Fibroblast of upper back skin (primary cell): ENCODE data around the gene ZNF827.

Experiments
- DNase-seq: peaks from one replicate; pipeline ENCODE4 v3.0.0-alpha.2; 2013

The ZNF827 gene

GRCh38 chr4:145887241-145887991 is 51.2 kb downstream of the ZNF827 start:
- DNase-seq, result peak; percentile 72

- no peak for DNase-seq
These were observed 51.8 kb downstream of the ZNF827 start for GRCh38 chr4:145886871-145887240.

DNA sequence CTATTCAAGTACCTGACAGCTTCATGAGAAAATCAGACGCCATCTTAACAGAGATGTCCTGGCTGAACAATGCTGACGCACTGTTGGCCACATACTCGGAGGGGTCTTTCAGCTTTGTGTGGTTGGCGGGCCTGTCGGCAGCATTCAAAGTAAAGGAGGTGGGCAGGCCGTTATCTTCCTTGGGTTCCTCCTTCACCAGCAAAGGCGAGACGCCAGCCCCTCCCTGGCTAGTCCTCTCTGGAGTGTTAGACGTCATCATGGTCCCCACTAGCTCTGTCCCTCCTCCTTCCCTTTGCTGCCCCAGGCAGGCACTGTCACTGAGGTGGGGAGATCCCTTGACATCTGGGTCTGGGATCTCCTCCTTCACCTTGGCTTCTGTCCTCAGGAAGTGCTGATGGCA is 53.0 kb downstream of the ZNF827 start:
- DNase-seq, result no peak

DNA sequence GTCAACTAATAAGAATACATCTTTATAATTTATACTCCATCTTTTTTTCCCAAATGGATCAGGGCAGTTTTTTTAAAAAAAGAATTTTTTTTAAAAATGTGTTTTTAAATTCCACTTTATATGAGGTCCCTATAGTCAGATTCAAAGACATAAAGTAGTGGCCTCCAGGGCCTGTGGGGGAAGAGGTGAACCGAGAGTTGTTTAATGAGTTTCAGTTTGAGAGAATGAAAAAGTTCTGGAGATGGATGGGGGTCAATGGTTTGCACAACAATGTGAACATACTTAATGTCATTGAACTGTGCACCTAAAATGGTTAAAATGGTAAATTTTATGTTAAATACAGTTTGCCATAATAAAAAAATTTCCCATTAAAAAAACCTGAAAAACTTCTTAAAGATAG is 53.8 kb downstream of the ZNF827 start:
- DNase-seq, result no peak

GRCh38 chr4:145883101-145883694 is 55.4 kb downstream of the ZNF827 start:
- DNase-seq, result no peak

DNA sequence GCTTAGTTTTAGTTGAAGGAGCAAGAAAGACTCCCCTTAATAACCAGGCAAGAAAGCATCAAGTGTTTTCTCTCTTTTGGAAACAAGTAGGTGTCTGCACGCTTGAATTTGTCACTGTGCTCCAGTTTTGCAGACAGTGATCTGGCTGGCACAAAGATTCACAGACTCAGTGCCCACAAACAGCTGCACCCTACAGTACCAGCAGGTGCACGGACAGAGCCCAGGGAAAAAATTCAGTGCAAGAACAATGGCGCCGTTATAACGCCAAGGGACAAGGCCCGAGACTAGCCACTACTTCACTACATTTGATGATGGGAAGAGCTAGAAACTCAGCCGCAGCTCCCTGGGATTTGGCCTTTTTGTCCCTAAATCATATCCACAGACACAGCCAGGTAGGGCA is 56.0 kb downstream of the ZNF827 start:
- DNase-seq, result no peak

DNA sequence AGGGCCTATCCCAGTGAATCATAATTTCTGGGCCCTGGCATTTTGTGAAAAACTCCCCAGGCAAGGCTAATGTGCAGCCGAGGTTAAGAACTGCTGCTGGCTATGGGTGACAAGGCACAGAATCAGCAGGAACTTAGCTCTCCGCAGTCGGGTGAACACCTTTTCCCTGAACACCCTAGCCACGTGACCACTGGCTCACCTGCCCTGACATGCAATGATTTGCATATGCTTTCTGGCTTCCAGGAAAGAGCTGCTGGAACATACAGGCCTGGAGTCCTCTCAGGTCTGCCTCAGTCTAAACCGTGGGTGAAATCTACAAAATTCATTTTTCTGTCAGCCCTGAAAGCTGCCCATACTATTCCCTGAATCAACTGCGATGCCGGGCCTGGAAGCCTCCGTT is 56.6 kb downstream of the ZNF827 start:
- no peak for DNase-seq

GRCh38 chr4:145881576-145881975 is 57.0 kb downstream of the ZNF827 start:
- no peak for DNase-seq

- no peak for DNase-seq
These were observed 58.2 kb downstream of the ZNF827 start for GRCh38 chr4:145880355-145880960.

DNA sequence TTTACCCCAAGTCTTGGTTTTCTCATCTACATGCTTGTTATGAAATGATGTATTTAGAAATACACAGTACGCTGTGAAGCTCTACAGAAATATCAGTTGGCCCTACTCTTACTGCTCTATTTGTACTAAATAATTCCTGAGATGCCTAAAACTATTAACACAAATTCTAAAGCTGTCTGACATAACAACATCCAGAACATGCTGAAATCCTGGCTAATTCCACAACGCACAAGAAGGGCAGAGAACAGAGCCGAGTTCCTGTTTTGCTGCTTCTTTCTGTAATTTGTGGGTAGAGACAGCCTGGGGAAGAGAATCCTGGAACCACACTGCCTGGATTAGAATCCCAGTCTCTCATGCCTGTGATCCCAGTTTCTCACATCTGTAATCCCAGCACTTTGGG is 59.0 kb downstream of the ZNF827 start:
- no peak for DNase-seq

DNA sequence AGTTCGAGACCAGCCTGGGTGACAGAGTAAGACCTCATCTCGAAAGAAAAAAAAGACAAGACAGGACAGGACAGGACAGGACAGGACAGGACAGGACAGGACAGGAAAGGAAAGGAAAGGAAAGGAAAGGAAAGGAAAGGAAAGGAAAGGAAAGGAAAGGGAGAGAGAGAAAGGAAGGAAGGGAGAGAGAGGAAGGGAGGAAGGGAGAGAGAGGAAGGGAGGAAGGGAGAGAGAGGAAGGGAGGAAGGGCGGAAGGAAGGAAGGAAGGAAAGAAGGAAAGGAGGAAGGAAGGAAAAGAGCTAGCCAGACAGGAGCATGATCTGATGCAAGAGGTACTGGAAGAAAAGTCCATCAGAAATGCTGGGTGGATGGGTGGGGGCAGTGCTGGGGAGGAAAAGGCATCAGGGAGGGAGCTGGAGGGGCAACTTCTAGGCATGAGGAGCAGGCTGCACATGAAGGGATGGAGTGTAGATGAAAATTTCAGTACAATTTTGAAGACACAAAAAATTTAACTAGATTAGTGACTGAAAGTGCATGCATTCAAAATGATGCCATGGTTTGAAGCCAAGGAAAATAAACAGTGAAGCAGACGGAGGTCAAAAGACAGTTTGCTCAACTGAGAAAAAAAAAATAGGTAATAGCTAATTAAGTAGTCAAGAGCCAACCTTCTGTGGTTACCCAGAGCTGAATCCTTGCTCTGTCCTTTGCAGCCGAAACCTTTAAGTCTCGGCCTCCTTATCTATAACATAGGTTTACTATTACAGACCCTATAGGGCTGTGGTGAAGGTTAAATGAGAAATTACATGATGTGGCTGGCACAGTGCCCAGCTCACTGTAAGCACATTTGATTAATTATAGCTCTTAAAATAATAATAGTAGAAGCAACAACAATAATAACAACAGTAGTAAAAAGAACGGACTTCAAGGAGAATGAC is 59.9 kb downstream of the ZNF827 start:
- DNase-seq, result peak; percentile 39

- no peak for DNase-seq
These were observed 62.0 kb downstream of the ZNF827 start for GRCh38 chr4:145876531-145877180.

DNA sequence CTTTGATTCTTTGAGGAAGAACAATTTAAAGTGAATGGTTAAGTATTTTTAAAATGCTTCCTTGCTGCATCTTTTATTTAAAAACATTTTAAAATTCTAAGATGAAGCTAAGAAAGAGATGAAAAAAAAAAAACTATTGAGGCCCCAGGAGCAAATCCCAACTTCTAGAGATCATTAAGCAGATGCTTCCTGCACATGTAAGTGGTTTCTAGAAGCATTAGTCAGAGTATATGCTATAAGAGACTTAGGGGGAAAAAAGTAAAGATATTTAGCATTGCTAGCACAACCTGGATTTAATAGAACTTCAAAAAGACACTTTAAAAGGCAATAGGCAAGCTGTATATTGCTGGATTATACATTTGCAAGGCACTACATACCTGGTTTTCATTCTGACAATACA is 64.7 kb downstream of the ZNF827 start:
- no peak for DNase-seq

DNA sequence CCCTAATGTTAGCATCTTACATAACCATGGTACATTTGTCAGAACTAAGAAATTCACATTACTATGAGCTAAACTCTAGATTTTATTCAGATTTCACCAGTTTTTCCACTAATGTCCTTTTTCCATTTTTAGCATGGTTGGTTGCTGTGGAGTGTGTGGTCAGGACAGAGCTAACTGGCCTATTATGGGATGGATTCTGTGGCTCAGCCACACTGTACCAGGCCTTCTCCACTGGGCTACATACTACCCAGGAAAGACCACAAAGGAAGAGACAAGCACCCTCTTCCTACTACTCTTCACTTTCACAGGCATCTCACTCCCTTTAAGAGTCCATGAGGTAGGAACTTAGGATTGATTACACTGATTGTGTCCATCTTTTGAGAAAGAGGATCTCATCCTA is 67.4 kb downstream of the ZNF827 start:
- no peak for DNase-seq

GRCh38 chr4:145870155-145871020 is 68.2 kb downstream of the ZNF827 start:
- no peak for DNase-seq

GRCh38 chr4:145868637-145869409 is 69.8 kb downstream of the ZNF827 start:
- peak; percentile 52 for DNase-seq

- DNase-seq, result no peak
These were observed 71.2 kb downstream of the ZNF827 start for GRCh38 chr4:145867406-145867805.

DNA sequence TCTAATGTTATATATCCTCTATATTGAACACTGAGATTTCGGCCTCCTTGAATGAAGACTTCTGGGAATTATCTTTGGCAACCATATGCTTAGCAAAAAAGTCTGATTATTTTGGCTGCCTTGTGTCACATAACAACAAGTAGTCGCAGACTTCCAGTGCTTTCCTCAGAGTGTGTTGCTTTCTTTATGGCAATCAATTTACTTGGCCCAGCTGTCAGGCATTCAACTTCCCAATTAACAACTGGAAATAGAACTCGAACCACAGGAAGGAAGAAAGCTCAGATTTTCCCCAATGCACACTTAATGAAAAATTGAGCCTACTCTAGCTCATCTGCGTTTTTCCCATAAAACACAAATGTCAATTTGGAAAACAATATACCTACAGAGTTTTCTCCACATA is 71.6 kb downstream of the ZNF827 start:
- no peak for DNase-seq

GRCh38 chr4:145865274-145865941 is 73.2 kb downstream of the ZNF827 start:
- DNase-seq, result no peak

DNA sequence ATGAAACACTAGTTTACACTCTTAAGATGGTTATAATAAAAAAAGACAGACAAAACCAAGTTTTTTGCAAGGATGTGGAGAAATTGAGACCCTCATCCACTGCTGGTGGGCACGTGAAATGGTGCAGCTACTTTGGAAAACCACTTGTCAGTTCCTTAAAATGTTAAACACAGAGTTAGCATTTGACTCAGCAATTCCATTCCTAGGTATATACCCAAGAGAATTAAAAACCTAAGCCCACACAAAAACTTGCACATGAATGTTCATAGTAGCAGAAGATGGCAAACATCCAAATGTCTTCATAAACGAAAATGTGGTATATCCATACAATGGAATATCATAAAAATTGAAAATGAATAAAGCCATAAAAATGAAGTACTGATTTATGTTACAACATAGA is 75.4 kb downstream of the ZNF827 start:
- DNase-seq, result peak; percentile 26
